HG03025 (cell line): ENCODE measurements around the gene LDLRAD4.
"Not testable (repeated sequence)": the region's sequence is repeated elsewhere in the genome, so short reads cannot be mapped to it uniquely, and the experiment has no call there.

ENCODE experiments used
- ATAC-seq: cut with Tn5 transposase; IDR thresholded peaks from one replicate; pipeline ENCODE4 v1.9.1; 2021; ENCODE audit warnings: mild to moderate bottlenecking, moderate library complexity; ENCODE audit not compliant: unreplicated experiment, low FRiP score

The LDLRAD4 gene

DNA sequence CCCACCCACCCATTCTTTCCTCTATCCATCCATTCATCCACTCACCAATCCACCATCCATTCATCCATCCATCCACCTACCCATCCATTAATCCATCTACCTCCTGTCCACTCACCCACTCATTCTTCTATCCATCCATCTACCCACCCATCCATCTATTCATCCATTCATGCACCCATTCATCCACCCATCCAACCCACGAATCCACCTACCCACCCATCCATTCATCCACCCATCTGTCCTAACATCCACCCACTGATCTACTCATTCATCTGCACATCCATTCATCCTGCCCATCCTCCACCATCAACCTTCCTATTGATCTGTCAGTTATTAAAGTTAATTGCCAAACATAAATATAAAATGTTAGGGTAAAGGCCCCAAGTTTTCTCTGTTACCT lies 25.6 kb downstream of the LDLRAD4 start:
- no peak for ATAC-seq

DNA sequence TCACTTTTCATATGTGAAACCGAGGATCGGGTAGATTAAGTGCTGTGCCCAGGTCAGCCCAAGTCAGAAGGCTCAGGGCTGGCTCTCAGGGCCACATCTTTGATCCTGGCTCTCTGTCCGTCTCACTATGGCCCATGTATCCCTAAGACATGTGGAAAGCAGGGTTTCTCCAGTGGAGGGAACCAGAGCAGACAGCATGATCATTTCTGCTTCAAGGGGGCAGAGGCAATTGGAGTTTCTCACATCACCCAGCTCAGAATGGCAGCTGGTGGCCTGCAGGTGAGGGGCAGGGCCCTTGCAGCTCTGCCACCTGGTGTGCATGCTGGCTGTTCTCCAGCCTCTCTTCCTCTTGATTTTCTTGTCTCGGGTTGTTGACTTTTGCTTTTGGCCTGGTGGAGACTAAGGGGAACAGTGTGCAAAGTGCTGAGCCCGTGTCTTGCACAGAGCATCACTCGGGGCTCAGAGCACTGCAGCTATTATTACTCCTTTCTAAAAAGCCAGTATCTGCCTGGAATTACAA lies 27.0 kb downstream of the LDLRAD4 start:
- no peak for ATAC-seq

DNA sequence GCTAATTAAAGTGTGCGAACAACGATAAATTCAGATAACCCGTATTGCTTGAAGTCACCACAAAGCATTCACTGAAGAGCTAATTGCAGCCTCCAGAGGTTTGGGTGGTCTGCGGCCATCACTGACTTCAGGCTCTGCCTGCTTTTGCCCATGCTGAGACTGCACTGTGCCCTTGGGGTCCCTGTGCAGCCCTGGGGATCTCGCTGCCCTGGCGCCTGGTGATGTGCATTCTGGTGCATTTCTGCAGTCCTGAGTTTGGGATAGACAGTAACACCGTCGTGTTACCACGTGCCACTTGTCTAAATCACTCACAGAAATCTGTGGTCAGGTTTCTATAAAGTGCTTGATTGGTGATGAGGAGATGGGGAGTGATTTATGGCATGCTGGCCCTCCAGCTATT lies 27.6 kb downstream of the LDLRAD4 start:
- ATAC-seq: no peak

DNA sequence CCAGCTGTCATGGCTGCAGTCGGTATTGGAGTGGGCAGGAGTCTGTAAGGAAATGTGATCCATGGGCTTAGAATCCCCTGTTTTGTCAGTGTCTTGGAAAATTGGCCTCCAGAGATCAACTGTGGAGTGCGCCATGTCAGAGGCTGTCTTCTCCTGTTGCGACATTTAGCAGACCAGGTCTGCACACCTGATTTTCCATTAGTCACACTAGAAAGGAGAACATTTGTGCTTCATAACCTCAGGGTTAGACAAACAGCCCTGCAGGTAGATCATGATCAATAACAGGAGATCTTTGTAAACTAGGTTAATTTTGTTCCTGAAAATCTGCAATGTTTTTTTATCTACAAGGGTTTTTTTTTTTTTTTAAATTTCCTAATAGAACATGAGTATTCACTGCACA lies 28.0 kb downstream of the LDLRAD4 start:
- ATAC-seq: no peak

DNA sequence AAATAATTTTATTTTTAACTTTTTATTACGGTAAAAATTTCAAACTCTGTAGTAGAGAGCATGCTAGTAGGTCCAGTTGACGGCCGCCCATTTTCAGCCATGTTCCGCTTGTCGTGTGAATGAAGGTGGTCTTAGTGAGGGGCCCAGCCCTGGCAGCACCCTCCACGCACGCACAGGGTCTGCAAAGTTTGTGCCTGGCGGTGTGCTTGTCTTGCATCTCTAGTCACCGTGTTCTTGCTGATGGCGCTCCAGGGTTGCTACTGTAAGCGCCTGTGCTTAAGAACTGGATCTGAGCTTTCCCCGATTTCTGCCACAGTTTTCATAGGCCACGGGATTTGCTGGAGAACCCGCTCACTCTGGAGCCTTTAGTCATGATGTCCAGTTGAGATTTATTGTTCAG lies 28.9 kb downstream of the LDLRAD4 start:
- ATAC-seq: no peak

DNA sequence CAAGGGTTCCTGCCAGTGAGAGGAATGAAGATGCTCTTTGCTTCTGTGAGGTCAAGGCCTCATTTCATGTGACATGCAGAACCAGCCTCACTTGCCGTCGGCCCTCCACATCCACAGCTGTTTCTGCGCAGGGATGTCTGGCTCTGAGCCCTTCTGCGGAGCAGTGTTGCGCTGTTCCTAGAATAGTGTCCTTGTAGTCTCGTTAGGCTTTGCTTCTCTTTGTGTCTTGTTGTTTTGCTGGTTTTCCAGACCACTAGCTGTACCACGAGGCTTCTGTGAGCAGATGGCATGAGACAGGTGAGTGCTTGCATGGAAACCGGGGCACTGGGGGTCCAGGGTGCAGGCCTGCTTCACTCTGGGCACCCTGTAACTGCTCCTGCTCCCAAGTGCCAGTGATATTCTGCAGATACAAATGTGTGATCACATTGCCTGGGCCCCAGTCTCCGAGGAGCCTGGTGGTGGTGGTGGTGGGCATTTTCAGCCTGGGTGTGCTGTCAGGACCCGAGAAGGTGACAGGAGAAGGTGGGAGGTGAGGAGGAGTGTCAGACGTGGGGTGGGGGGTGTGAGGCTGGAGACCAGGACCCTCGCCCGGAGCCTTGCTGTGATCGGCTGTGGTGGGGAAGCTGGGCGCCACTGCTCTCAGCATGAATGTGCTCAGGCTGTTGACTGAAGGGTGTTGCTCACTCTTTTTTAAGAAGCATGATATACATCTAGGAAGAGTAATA lies 34.3 kb downstream of the LDLRAD4 start:
- no peak for ATAC-seq

DNA sequence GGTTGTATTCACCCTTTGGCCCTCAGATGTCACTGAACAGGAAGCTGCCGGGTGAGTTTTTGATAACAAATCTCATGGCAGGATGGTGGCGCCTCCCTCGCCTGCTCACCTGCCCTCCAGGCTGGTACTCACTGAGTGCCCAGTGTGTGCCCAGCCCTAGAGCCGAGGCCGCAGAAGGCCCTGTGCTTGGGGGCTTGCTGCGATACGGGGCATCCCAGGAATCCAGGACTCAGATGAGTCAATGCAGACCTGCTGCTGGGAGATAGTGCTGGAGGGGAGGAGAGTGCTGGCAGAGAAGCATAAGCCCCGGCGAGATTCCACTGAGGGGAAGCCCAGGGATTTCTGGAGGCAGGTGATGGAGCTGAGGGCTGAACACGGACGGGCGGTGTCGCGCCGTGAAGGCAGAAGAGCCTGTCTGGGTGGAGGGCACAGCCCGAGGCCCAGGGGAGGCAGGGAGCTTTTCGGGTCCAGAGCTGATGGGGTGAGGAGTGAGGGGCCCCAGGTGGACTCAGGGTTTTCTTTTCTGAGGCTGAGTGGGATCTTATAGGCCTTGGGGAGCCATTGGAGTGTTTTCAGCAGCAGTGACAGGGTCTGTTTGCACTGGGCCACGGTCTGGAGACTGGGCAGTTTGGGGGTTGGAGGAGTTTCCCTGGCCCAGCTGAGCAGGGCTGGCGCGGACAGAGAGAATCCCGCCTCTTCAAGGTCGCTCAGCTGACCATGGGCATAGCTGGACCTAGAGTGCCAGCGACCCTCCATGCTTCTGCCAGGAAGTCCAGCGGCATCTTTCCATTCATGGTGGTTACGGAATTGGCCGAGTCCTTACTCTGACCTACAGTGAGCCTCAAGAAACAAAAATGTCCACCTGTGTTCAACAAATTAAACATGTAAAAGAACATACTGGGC lies 35.5 kb downstream of the LDLRAD4 start:
- no peak for ATAC-seq

DNA sequence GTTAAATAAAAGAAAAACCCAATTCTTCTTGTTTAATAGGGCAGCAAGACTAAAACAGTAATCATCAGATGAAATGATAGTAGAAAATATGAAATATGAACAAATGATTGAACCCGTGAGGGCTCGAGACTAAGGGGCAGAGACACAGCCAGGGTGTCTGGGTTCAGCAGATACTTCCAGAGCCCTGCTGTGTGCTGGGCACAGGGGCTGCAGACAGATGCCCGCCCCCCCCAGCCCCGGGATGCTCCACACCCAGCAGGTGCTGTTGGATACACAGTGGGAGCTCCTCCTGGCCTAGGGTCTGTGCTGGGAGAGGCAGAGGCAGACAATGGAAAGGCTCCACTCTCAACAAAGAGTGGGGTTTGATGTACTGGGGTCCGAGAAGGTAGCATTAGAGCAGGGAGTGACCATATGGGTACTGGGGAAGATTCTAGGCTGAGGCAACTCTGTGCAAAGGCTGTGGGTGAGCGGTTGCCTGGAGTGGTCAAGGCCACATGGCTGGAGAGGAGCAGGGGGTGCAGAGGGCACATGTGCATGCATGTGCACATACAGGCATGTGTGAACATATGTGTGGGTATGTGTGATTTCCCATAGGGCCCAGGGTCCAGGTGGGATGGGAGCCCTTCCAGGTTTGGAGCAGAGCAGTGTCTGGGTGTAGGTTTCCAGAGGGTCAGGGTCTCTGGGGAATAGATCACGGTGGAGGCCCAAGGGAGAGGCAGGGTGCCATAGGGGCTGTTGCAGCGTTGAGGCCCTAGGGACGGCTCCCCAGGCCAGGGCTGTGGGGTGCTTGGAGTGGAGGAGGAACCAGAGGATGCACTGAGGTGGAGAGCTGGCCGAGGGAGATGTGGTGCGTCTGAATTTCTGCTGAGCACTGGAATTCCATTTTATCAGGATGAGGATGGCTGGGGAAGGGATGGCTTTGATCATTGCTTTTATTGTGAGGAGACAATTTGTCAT lies 36.7 kb downstream of the LDLRAD4 start:
- ATAC-seq: no peak

DNA sequence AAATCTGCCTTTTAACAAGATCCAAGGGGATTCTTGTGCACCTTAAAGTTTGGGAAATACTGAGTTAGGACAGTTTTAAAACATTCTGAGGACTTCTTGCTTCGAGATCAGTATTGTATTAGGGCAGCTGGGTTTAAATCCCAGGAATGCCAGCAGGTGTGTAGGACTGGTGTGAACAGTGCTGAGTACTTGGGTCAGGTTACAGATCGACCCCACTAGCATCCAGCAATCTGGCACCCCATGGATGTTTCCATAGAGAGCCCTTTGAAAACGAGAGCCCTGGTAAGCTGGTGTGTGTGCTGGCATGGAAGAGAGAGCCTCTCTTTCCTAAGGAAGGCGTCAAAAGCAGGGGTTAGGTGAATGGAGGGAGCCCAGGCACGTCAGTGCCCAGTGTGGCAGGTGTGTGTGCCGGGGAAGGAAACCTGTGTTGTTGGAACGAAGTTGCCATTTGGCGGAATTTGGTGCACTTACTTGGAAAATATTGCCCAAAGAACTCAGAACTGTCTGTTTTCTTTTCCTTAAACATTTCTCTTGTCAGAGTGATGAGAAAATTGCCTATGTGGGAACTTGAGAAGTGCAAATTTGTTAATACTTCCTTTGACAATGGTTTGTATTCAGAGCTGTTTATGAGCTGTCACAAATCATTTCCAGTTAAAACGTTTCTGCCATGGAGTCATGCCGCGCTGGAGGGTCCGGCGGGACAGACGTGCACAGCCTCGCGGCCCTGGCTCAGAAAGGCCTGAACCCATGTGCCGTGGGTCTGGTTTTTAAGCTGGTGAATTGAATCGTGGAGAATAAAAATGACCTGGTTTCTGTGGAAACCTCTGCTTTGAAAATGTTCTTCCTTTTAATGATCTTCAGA lies 38.1 kb downstream of the LDLRAD4 start:
- no peak for ATAC-seq

DNA sequence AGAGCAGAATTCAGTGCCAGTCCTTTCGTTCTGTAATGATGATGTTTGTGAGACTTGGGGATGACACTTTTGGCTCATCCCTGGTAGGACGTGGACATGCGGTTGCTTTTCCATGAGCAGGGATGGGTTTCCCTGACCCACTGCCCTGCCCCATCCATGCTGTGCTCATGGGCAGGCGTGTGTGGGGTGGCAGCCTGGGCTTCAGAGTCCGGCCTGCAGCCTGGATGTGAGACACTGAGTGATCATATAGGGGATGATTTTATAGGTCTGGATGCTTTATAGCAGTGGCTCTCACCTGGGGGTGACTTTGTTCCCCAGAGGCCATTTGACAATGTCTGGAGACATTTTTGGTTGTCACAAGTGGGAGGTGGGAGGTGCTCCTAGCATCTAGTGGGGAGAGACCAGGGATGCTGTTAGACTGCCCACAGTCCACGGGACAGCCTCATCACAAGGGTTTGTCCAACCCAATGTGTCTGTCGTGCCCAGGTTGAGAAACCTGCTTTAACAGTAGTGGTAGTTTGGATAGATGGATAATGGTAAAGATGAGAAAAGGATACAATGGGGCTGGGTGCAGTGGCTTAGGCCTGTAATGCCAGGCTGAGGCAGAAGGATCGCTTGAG lies 38.9 kb downstream of the LDLRAD4 start:
- ATAC-seq: no peak

DNA sequence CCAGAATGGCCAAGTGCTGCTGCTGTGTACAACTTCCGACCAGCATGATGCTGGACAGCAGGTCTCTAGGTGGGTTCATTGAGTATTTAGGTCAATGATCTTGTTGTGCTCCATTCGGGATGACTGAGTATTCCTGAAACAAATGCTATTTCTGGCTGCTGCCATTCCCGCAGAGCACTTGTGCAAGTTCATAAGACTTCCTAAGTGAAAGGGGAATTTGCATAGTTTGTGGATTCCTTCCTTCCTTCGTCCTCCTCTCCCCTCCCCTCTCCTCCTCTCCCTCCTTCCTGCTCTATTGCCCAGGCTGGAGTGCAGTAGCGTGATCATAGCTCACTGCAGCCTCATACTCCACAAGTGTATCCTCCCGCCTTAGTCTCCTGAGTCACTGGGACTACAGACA lies 40.4 kb downstream of the LDLRAD4 start:
- ATAC-seq: no peak

DNA sequence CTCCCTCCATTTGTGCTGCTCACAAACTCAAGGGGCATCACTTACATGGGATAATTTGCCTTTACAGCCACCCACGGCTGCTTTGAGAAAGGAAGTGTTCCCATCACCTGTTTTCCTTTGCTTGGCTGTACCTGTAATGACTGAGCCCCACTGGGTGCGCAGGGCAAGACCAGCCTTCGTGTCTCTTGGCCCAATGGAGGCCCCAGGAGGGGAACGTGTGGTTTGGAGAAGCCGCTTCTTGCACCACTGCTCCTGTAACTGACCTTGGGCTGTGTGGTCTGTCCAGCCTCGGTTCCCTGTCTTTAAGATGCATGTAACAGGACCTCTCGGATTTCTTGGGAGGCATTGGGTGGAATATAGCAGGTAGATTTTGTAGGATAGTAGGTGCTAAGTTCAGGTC lies 41.1 kb downstream of the LDLRAD4 start:
- ATAC-seq: no peak

DNA sequence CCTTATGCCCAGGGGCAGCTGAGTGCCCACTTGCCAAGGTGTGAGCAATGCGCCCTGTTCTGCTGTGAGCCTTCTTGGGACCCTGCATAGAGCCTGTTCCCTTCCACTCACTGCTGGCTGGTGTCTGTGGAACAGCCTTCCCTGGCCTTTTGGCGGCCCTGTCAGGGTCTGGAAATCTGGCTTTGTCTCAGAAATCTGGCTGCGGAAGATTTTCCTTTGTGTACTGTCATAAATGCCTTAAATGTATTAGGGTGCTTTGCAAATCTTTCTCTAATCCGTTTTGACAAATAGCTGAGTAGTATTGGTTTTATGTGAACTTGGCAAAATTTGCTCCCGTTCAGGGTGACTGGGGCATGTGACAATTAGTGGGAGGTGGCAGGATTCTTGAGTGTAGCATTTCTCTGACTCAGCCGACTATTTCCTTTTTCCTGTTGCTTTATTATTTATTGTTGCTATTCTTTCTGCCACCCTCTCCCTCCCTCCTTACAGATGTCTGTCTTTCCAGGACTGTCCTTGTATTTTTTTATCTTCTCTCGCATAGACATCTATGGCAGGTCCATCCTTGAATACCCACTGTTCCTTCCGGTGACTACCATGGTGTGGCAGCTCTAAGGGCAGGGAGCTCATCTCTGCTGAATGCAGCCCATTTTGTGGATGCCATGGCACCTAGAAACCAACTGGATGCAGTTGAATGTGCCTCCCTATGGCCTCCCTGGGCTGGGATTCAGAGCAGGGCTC lies 41.8 kb downstream of the LDLRAD4 start:
- ATAC-seq: no peak

DNA sequence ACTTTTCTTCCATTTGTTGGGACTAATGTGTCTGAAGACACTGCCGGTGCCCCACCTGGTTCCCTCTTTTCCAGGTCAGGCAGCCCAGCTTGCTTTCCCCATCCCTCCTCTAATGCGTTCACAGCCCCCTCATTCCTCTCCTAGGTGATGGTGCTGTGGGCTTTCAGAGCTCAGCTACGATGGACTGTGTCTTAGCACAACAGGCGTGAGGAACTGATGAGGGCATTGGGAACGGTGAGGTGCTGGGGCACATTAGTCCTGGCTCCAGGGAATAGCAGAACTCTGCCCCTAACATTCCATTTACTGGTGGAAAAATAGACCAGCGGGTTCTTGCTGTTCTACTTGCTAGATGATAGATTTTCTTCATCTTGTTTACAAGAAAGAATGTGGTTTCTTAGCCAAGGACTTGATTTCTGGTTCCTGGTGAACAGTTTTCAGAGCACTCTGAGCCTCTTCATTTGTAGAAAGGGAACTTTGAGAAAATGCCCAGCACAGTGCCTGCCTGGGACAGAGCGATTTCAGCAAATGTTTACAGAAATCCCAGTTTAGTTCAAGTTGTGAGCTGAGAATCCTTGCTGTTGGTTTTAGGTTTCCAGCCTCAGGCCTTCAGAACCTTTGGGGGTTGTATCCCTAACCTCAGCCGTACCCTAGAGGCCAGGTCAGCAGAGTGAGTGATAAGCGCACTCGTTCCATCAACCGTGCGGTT lies 42.5 kb downstream of the LDLRAD4 start:
- ATAC-seq: no peak

DNA sequence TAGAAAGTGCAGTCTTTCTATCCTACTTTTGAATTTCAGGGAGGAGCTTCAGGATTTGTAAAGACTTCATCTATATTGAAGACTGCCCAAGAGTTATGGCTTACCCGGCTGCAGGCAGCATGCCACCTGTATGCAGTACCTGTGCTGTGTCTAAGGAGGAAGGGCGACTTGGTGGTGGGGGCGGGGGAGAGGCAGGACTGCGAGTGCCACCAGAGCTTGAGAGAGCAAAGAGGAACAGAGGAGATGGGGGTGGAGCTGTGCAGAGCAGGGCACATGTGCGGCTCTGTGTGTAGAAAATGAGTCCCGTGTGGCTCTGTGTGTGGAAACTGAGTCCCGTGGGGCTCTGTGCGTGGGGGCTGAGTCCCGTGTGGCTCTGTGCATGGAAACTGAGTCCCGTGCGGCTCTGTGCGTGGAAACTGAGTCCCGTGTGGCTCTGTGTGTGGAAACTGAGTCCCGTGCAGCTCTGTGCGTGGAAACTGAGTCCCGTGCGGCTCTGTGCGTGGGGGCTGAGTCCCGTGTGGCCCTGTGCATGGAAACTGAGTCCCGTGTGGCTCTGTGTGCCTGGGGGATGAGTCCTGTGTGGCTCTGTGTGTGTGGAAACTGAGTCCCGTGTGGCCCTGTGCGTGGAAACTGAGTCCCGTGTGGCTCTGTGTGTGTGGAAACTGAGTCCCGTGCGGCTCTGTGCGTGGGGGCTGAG lies 43.2 kb downstream of the LDLRAD4 start:
- no peak for ATAC-seq

DNA sequence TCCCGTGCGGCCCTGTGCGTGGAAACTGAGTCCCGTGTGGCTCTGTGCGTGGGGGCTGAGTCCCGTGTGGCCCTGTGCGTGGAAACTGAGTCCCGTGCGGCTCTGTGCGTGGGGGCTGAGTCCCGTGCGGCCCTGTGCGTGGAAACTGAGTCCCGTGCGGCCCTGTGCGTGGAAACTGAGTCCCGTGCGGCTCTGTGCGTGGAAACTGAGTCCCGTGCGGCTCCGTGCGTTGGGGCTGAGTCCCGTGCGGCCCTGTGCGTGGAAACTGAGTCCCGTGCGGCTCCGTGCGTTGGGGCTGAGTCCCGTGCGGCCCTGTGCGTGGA lies 43.8 kb downstream of the LDLRAD4 start:
- ATAC-seq: not testable (repeated sequence)
